Fibroblast of lung (primary cell): ENCODE results near the gene NUDCD3.

Source experiments
- EZH2 ChIP-seq: IDR thresholded peaks from 2 replicates; pipeline ENCODE4 v1.5.1; 2012; ENCODE audit warnings: low read length, control low read depth, mild to moderate bottlenecking; ENCODE audit errors: missing control alignments
- TF ChIP-seq, protein P1 (sequence below), 2 donors: IDR thresholded peaks in 1 of 2; conservative IDR thresholded peaks in 1 of 2; 1 replicate in 1 of 2; 2 replicates in 1 of 2; pipeline ENCODE4 v1.5.1; 2011 to 2012; ENCODE audit warnings: low read length in 2 of 2, control low read depth in 1 of 2, inconsistent platforms in 1 of 2, low read depth in 1 of 2, mild to moderate bottlenecking in 1 of 2

- TF ChIP-seq, protein P1, sequence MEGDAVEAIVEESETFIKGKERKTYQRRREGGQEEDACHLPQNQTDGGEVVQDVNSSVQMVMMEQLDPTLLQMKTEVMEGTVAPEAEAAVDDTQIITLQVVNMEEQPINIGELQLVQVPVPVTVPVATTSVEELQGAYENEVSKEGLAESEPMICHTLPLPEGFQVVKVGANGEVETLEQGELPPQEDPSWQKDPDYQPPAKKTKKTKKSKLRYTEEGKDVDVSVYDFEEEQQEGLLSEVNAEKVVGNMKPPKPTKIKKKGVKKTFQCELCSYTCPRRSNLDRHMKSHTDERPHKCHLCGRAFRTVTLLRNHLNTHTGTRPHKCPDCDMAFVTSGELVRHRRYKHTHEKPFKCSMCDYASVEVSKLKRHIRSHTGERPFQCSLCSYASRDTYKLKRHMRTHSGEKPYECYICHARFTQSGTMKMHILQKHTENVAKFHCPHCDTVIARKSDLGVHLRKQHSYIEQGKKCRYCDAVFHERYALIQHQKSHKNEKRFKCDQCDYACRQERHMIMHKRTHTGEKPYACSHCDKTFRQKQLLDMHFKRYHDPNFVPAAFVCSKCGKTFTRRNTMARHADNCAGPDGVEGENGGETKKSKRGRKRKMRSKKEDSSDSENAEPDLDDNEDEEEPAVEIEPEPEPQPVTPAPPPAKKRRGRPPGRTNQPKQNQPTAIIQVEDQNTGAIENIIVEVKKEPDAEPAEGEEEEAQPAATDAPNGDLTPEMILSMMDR (conservative IDR thresholded peaks at IDR 0.05 in 1 of 2, IDR thresholded peaks at IDR 0.05 in 1 of 2; ENCODE audit: low read depth in 1 of 2, low read length in 2 of 2): no peak
- no peak for TF ChIP-seq EZH2
Measured at GRCh38 chr7:44329888-44330287, 160.6 kb downstream of the NUDCD3 start.
